ENCODE results near the gene GLCCI1. TPM values are rescaled to one million over a fixed set of nuclear protein-coding genes. Genes with fewer than 3 reads are reported as not detected.

GLCCI1 gene
- total and polyA plus RNA-seq, 12 donors, result 0.75 to 13.0 (median 6.6) TPM

DNA sequence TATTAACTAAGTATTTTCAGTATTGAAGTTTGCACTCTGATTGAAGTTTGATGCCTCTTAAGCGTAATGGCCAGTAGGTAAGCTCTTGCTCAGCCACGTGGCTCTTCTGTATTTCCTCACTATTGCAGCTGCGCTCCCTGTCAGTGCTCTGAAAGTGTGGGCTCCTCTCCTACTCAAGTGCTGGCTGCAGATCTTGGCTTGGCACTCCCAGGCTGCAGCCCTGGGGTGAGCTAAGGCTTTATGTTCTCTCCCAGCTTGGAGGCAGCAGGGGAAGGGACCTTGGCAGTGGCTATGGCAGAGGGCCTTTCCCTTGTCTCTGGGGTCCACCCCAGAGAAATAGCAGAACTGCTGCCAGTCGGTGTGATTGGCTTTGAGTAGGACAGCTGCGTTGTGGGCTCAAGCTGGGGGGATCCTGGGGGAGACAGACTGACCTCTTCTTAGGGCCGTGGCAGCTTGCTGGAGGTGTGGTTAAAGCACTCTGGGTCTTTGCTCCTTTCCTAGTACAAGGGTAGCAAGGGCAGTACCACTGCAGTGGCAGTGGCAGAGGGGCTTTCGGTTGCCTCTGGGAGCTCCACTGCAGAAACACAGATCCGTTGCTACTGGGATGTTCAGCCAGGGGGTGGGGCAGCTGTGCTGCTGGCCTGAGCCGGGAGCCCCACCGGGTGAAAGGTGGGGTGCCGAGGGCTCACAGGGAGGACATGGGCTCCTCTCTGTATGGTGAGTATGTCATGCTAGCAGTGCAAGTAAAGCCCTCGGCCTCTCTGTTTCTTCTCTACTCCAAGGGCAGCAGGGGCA lies 100.5 kb downstream of the GLCCI1 start:
- intact Hi-C loops (cut with DNase I), result no loop called here
- no peaks in the 10 kb centered on the region for H3K9me3 ChIP-seq
- WGBS, 2 donors, result 65 to 73% methylated on average over 12 of the region's 12 CpGs
- H3K4me3 ChIP-seq, result no peak overlapping the region
- TF ChIP-seq, protein P1, sequence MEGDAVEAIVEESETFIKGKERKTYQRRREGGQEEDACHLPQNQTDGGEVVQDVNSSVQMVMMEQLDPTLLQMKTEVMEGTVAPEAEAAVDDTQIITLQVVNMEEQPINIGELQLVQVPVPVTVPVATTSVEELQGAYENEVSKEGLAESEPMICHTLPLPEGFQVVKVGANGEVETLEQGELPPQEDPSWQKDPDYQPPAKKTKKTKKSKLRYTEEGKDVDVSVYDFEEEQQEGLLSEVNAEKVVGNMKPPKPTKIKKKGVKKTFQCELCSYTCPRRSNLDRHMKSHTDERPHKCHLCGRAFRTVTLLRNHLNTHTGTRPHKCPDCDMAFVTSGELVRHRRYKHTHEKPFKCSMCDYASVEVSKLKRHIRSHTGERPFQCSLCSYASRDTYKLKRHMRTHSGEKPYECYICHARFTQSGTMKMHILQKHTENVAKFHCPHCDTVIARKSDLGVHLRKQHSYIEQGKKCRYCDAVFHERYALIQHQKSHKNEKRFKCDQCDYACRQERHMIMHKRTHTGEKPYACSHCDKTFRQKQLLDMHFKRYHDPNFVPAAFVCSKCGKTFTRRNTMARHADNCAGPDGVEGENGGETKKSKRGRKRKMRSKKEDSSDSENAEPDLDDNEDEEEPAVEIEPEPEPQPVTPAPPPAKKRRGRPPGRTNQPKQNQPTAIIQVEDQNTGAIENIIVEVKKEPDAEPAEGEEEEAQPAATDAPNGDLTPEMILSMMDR (IDR thresholded peaks at IDR 0.05), result no peak
- peaks cover 0 to 14% (median 0%) of the 10 kb centered on the region in 9 donors for H3K36me3 ChIP-seq
- DNase-seq, result peak; percentile 9 to 34
- peak; percentile 40 to 93 (median 71) for ATAC-seq
- no peaks in the 10 kb centered on the region for H3K27me3 ChIP-seq
- H3K27ac ChIP-seq, result no peak overlapping the region
- H3K4me1 ChIP-seq, result peaks cover 0 to 12% (median 4%) of the 10 kb centered on the region in 9 donors

DNA sequence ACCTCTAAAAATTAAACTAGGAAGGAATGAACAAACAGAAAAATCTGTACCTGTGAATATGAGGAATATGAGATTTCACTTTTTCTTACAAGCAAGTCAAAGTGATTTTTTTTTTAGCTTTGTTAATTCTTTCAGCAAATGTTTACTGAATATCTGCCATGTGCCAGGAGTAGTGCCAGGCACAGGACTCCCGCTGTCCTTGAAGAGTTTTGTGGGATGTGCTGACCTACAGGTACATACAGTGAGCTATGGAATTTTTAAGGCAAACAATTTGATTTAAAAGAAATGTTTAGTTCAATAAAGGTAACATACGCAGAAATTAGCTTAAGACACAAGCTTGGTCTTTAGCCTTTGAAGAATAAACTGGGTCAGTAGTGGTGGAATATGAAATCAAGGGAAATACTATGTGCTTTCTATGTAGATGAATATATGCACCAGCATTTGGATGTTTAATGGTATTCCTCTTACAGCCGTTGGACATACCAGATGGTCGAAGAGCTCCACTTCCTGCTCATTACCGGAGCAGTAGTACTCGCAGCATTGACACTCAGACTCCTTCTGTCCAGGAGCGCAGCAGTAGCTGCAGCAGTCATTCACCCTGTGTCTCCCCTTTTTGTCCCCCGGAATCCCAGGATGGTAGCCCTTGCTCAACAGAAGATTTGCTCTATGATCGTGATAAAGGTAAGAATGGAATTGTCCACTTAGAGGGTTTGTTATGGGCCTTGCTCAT lies 102.0 kb downstream of the GLCCI1 start:
- H3K4me1 ChIP-seq, result peaks cover 0 to 12% (median 4%) of the 10 kb centered on the region in 9 donors
- H3K36me3 ChIP-seq, result peaks cover 0 to 14% (median 0%) of the 10 kb centered on the region in 9 donors
- H3K4me3 ChIP-seq, result no peak overlapping the region
- H3K9me3 ChIP-seq, result no peaks in the 10 kb centered on the region
- TF ChIP-seq, protein P1 (IDR thresholded peaks at IDR 0.05), result no peak
- no peak overlapping the region for H3K27ac ChIP-seq
- H3K27me3 ChIP-seq, result no peaks in the 10 kb centered on the region
- DNase-seq, result no peak
- no peak for ATAC-seq
- WGBS, 2 donors, result 95 to 98% methylated on average over 9 of the region's 9 CpGs
- intact Hi-C loops (cut with DNase I), result no loop called here

DNA sequence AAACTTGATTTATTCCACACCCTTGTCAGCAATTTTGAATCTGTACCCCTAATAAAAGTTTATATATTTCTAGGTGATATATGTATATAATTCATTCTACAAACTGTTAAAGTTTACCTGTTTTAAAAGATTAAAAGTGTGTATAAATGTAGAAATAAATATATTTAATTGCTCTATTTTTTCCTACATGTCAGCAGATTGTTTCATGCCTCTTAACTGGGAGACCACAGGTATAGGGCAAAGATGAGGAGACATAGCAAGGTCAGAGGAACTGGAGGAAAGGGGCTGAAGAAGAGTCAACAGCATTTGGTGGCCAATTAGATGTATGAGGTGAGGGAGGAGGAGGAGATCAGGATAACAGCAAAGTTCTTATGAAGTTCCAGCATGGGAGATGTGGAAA lies 109.8 kb downstream of the GLCCI1 start:
- intact Hi-C loops (cut with DNase I), result no loop called here
- Histone ChIP-seq H3K9me3 (no peaks in the 10 kb centered on the region), H3K27ac (no peak overlapping the region), H3K36me3 (no peaks in the 10 kb centered on the region), H3K4me3 (no peak overlapping the region), H3K27me3 (no peaks in the 10 kb centered on the region), H3K4me1 (no peaks in the 10 kb centered on the region)
- TF ChIP-seq, protein P1 (IDR thresholded peaks at IDR 0.05), result no peak
- no peak for DNase-seq
- ATAC-seq, result no peak

DNA sequence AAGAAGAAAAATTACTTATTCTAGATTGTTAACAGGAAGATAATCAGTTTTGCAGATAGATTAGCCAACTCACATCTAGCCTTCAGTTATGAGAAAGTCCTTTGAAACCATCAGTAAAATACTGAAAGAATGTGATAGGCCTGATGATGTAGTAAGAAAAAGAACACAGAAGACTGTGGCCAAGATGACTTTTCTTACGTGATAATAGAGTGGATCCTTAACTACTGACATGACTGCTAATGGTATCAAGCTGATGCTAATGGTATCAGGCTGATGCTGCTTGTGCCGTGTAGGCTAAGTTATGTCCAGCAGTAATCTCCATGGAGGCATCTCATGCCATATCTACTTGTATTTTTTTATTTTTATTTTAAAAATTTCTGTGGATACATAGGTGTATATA lies 114.2 kb downstream of the GLCCI1 start:
- no peaks in the 10 kb centered on the region for H3K4me1 ChIP-seq
- H3K9me3 ChIP-seq, result no peaks in the 10 kb centered on the region
- no peaks in the 10 kb centered on the region for H3K27me3 ChIP-seq
- no peak overlapping the region for H3K4me3 ChIP-seq
- DNase-seq (no peak), ATAC-seq (no peak)
- WGBS, 2 donors, result 97 to 98% methylated on average over 2 of the region's 2 CpGs
- peaks cover 0 to 25% (median 0%) of the 10 kb centered on the region in 9 donors for H3K36me3 ChIP-seq
- H3K27ac ChIP-seq, result no peak overlapping the region
- intact Hi-C loops (cut with DNase I), result no loop called here
- TF ChIP-seq, protein P1 (IDR thresholded peaks at IDR 0.05), result no peak

Measured in heart right ventricle (tissue), 16 donors.